ENCODE data around the gene TECPR2. TPM values are rescaled to one million over a fixed set of nuclear protein-coding genes. Genes with fewer than 3 reads are reported as not detected.
A peak's percentile ranks its signal among the peaks of the same experiment; 100 is the strongest.

The TECPR2 gene
- total RNA-seq, 1 experiment from 2014 or later = 29.7 TPM

DNA sequence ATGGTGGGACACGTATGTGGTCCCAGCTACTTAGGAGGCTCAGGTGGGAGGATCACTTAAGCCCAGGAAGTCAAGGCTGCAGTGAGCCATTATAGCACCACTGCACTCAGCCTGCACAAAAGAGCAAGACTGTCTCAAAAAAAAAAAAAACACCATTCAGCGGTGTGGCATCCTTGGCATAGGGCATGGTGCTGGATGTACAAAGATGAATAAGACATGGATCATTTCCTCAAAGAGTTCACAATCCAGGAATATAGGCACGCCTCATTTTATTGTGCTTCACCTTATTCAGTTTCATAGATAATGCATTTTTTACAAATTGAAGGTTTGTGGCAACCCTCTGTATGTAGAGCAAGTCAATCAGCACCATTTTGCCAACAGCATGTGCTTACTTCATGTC is 6.5 kb upstream of the TECPR2 start:
- DNase-seq = no peak
- Histone ChIP-seq H3K4me1 (replicated peaks; ENCODE audit: insufficient read depth) (no peaks in the 10 kb centered on the region), H3F3A (ENCODE audit: insufficient read depth, low read depth) (no peaks in the 10 kb centered on the region; the same call in 1 of the 2 replicates), H3K36me3 (ENCODE audit: low read depth) (peaks cover 55% of the 10 kb centered on the region), H3K9me2 (ENCODE audit: insufficient read depth) (no peaks in the 10 kb centered on the region), H3K79me2 (ENCODE audit: low read depth) (peaks cover 10% of the 10 kb centered on the region; the same call in 1 of the 2 replicates), H3K27ac (no peak overlapping the region), H2AFZ (no peak overlapping the region), H3K4me3 (no peak overlapping the region), H4K20me1 (ENCODE audit: insufficient read depth) (no peaks in the 10 kb centered on the region), H3K27me3 (ENCODE audit: insufficient read depth, low read depth) (no peaks in the 10 kb centered on the region), H3K9me3 (ENCODE audit: insufficient read depth, low read depth) (no peaks in the 10 kb centered on the region), H3K4me2 (no peak overlapping the region)
- intact Hi-C loops (cut with micrococcal nuclease; ENCODE audit: unreplicated experiment) = no loop called here
- ChIA-PET POLR2A (ENCODE audit: unreplicated experiment) (no interaction called here), CTCF (no interaction called here)
- BruUV-seq (replicated peaks) = no TSS peak
- no peak for TF ChIP-seq EZH2 (IDR thresholded peaks at IDR 0.05; ENCODE audit: low read depth)
- TF ChIP-seq, protein P1, sequence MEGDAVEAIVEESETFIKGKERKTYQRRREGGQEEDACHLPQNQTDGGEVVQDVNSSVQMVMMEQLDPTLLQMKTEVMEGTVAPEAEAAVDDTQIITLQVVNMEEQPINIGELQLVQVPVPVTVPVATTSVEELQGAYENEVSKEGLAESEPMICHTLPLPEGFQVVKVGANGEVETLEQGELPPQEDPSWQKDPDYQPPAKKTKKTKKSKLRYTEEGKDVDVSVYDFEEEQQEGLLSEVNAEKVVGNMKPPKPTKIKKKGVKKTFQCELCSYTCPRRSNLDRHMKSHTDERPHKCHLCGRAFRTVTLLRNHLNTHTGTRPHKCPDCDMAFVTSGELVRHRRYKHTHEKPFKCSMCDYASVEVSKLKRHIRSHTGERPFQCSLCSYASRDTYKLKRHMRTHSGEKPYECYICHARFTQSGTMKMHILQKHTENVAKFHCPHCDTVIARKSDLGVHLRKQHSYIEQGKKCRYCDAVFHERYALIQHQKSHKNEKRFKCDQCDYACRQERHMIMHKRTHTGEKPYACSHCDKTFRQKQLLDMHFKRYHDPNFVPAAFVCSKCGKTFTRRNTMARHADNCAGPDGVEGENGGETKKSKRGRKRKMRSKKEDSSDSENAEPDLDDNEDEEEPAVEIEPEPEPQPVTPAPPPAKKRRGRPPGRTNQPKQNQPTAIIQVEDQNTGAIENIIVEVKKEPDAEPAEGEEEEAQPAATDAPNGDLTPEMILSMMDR (conservative IDR thresholded peaks at IDR 0.05) = no peak

DNA sequence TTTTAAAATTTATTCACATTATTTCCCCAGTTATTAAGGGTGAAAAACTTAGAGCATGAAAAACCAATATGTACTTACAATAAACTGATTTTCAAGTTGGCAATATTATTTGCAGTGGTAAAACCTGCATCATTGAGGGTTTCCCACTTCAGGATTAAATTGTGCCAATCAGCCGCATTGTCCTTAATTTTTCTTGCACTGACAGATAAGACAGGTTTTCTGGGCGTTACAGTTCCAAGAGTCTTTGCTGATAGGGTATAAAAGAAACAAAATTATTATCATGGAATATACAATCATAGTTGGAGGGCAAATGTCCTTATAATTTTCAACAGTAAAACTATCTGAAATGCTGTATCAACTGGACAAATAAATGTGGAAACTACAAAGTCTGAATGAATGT is 3.4 kb upstream of the TECPR2 start:
- Histone ChIP-seq H3K9me3 (ENCODE audit: insufficient read depth, low read depth) (no peaks in the 10 kb centered on the region), H3K4me3 (no peak overlapping the region), H3K9me2 (ENCODE audit: insufficient read depth) (no peaks in the 10 kb centered on the region), H3K79me2 (ENCODE audit: low read depth) (peaks cover 35% of the 10 kb centered on the region), H2AFZ (no peak overlapping the region), H3K27me3 (ENCODE audit: insufficient read depth, low read depth) (no peaks in the 10 kb centered on the region), H3K4me1 (replicated peaks; ENCODE audit: insufficient read depth) (peaks cover 16% of the 10 kb centered on the region), H3K27ac (no peak overlapping the region), H3K4me2 (no peak overlapping the region), H3K36me3 (ENCODE audit: low read depth) (peaks cover 49% of the 10 kb centered on the region), H3F3A (ENCODE audit: insufficient read depth, low read depth) (peaks cover 18% of the 10 kb centered on the region; the same call in 1 of the 2 replicates), H4K20me1 (ENCODE audit: insufficient read depth) (no peaks in the 10 kb centered on the region)
- no TSS peak for BruUV-seq (replicated peaks)
- intact Hi-C loops (cut with micrococcal nuclease; ENCODE audit: unreplicated experiment) = no loop called here
- peak in 1 of 2 experiments; percentile 9 for DNase-seq
- POLR2A ChIA-PET (ENCODE audit: unreplicated experiment) = no interaction called here
- TF ChIP-seq, protein P1 (conservative IDR thresholded peaks at IDR 0.05) = no peak
- no peak for TF ChIP-seq EZH2 (IDR thresholded peaks at IDR 0.05; ENCODE audit: low read depth)
- CTCF ChIA-PET = no interaction called here

DNA sequence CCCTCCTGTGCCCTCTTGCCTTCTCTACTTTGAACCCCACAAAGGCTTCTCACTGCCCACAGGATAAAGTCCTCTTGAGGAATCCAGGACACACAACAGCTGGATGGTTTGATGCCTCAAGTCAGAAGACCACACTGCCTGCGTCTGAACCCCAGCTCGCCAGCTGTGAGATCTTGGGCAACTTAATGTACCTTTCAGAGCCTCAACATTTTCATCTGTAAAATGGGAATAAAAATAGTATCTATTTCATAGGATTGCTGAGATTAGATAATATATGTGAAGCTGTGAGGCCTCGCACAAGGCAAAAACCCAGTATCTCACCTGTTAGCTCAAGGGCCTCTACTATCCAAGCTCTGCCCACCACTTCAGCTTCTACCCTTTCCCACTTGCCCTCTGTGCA is 2.4 kb upstream of the TECPR2 start:
- no peak for TF ChIP-seq EZH2 (IDR thresholded peaks at IDR 0.05; ENCODE audit: low read depth)
- TF ChIP-seq, protein P1 (conservative IDR thresholded peaks at IDR 0.05) = no peak
- Histone ChIP-seq H3F3A (ENCODE audit: insufficient read depth, low read depth) (peaks cover 18% of the 10 kb centered on the region; the same call in 1 of the 2 replicates), H3K9me3 (ENCODE audit: insufficient read depth, low read depth) (no peaks in the 10 kb centered on the region), H3K36me3 (ENCODE audit: low read depth) (peaks cover 38% of the 10 kb centered on the region), H3K9me2 (ENCODE audit: insufficient read depth) (no peaks in the 10 kb centered on the region), H2AFZ (no peak overlapping the region), H3K79me2 (ENCODE audit: low read depth) (peaks cover 46% of the 10 kb centered on the region), H3K27me3 (ENCODE audit: insufficient read depth, low read depth) (no peaks in the 10 kb centered on the region), H3K4me1 (replicated peaks; ENCODE audit: insufficient read depth) (peaks cover 17% of the 10 kb centered on the region), H3K4me3 (no peak overlapping the region), H3K27ac (no peak overlapping the region), H4K20me1 (ENCODE audit: insufficient read depth) (no peaks in the 10 kb centered on the region), H3K4me2 (no peak overlapping the region)
- BruUV-seq (replicated peaks) = no TSS peak
- ChIA-PET POLR2A (ENCODE audit: unreplicated experiment) (no interaction called here), CTCF (no interaction called here)
- DNase-seq = peak in 1 of 2 experiments; percentile 9
- intact Hi-C loops (cut with micrococcal nuclease; ENCODE audit: unreplicated experiment) = loop anchor here (5.0 to 10.0 kb wide), 4 partner anchors 157 to 1023 kb away; no protein-coding TSS in a partner anchor

Measured in PC-9 (cell line).